Caco-2 (cell line): ENCODE measurements around the gene TSHR. TPM values are rescaled to one million over a fixed set of nuclear protein-coding genes. Genes with fewer than 3 reads are reported as not detected.

Experiments
- BruUV-seq: library from RNA; stranded (reverse); fragments of 400-500 nt; replicated peaks from 2 replicates; lab custom pipeline; 2021; lab: Mats Ljungman, UMichigan
- CTCF ChIA-PET: fragments of 300-600 bp; sonication (Branson Sonifier 250); formaldehyde crosslinking; loops from one replicate; lab custom pipeline; 2022; ENCODE audit warnings: antibody characterized with exemption; lab: Charles Lee
- POLR2A ChIA-PET: fragments of 300-600 bp; sonication (Branson Sonifier 250); formaldehyde crosslinking; loops from one replicate; lab custom pipeline; 2022; ENCODE audit warnings: antibody characterized with exemption; lab: Charles Lee
- DNase-seq, 2 experiments: peaks; one replicate each; pipeline versions ENCODE4 v3.0.0 to v3.0.0-alpha.2; 2020 to 2022
- H3K27me3 ChIP-seq: replicated peaks from 2 replicates; pipeline ENCODE4 v1.6.0; 2011; ENCODE audit warnings: low read length; ENCODE audit not compliant: control insufficient read depth, insufficient read depth
- H3K36me3 ChIP-seq: 2 replicates; pipeline ENCODE4 v1.5.1; 2011; ENCODE audit warnings: low read length; ENCODE audit not compliant: control insufficient read depth, insufficient read depth
- H3K4me1 ChIP-seq: fragments of 250-450 bp; sonication (Bioruptor Pico); 2 replicates; pipeline ENCODE4 v1.5.1; 2020; ENCODE audit warnings: mild to moderate bottlenecking
- H3K4me3 ChIP-seq: 2 replicates; pipeline ENCODE4 v1.5.1; 2011; ENCODE audit warnings: low read depth, mild to moderate bottlenecking, control low read depth, low read length
- H3K9me3 ChIP-seq: fragments of 250-450 bp; sonication (Bioruptor Pico); 2 replicates; pipeline ENCODE4 v1.5.1; 2020; ENCODE audit warnings: mild to moderate bottlenecking, moderate library complexity
- H3K27ac Mint-ChIP-seq: one replicate; pipeline ENCODE4 v1.8.0; 2022; ENCODE audit warnings: mixed read lengths; ENCODE audit not compliant: unreplicated experiment
- H3K27me3 Mint-ChIP-seq: one replicate; pipeline ENCODE4 v1.8.0; 2022; ENCODE audit warnings: mixed read lengths; ENCODE audit not compliant: insufficient read depth, unreplicated experiment
- H3K36me3 Mint-ChIP-seq: one replicate; pipeline ENCODE4 v1.8.0; 2022; ENCODE audit warnings: mild to moderate bottlenecking, mixed read lengths; ENCODE audit not compliant: insufficient read depth, unreplicated experiment
- H3K4me1 Mint-ChIP-seq: one replicate; pipeline ENCODE4 v1.8.0; 2022; ENCODE audit warnings: low read depth, mixed read lengths; ENCODE audit not compliant: unreplicated experiment
- H3K4me3 Mint-ChIP-seq: one replicate; pipeline ENCODE4 v1.8.0; 2022; ENCODE audit warnings: mild to moderate bottlenecking, moderate library complexity, mixed read lengths; ENCODE audit not compliant: unreplicated experiment
- H3K9me3 Mint-ChIP-seq: one replicate; pipeline ENCODE4 v1.8.0; 2022; ENCODE audit warnings: mixed read lengths; ENCODE audit not compliant: unreplicated experiment
- intact Hi-C: fragments of 100-400 bp; cut with micrococcal nuclease; formaldehyde crosslinking; loops from one replicate; pipeline ENCODE4 v1.10.0; 2022; ENCODE audit not compliant: unreplicated experiment
- total RNA-seq: library from RNA; stranded (reverse); gene quantifications from 2 replicates; pipeline ENCODE4 v1.2.3, GENCODE V29; 2022
- TF ChIP-seq, protein P1 (sequence below), 2 experiments: fragments of 200-600 bp in 1 of 2; IDR thresholded peaks; 1 replicate in 1 of 2; 2 replicates in 1 of 2; pipeline versions ENCODE4 v1.5.1 to v1.8.0; 2011 to 2022; ENCODE audit warnings: antibody characterized with exemption in 1 of 2, control low read depth in 1 of 2, inconsistent platforms in 1 of 2, low read depth in 1 of 2, low read length in 1 of 2, mild to moderate bottlenecking in 1 of 2, moderate library complexity in 1 of 2; ENCODE audit not compliant: insufficient read depth in 1 of 2, severe bottlenecking in 1 of 2, unreplicated experiment in 1 of 2

TSHR gene
- total RNA-seq, 1 experiment from 2014 or later, result not detected

DNA sequence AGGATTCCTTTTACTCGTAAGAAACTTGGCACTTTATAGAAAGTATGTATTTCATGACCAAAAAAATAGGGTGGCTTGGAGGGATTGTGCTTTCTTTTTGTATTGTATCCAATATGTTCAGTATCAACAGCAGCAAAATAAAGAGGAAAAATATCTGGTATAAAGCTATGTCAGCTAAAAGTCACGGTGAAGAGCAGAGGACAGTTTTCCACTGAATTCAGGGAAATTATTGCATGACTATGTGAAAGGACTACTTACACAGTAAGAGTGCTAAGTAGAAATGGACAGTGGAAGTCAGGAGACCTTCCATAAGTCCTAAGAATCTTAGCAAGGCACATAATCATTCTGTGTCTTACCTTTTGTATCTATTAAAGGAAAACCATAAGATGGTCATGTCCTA is 19.3 kb downstream of the TSHR start:
- no peak for DNase-seq
- no TSS peak for BruUV-seq
- intact Hi-C loops, result no loop called here
- no peak overlapping the region for H3K27ac Mint-ChIP-seq
- no peaks in the 10 kb centered on the region for H3K27me3 Mint-ChIP-seq
- ChIA-PET CTCF (interaction anchor here (1.3 kb wide), 1 partner anchor 13 kb away, joined by 4 read pairs; no protein-coding TSS in a partner anchor), POLR2A (no interaction called here)
- TF ChIP-seq, protein P1, sequence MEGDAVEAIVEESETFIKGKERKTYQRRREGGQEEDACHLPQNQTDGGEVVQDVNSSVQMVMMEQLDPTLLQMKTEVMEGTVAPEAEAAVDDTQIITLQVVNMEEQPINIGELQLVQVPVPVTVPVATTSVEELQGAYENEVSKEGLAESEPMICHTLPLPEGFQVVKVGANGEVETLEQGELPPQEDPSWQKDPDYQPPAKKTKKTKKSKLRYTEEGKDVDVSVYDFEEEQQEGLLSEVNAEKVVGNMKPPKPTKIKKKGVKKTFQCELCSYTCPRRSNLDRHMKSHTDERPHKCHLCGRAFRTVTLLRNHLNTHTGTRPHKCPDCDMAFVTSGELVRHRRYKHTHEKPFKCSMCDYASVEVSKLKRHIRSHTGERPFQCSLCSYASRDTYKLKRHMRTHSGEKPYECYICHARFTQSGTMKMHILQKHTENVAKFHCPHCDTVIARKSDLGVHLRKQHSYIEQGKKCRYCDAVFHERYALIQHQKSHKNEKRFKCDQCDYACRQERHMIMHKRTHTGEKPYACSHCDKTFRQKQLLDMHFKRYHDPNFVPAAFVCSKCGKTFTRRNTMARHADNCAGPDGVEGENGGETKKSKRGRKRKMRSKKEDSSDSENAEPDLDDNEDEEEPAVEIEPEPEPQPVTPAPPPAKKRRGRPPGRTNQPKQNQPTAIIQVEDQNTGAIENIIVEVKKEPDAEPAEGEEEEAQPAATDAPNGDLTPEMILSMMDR (IDR thresholded peaks at IDR 0.05; ENCODE audit: insufficient read depth in 1 of 2, low read depth in 1 of 2, low read length in 1 of 2, severe bottlenecking in 1 of 2, unreplicated experiment in 1 of 2), result no peak
- H3K4me1 ChIP-seq, result no peaks in the 10 kb centered on the region
- no peaks in the 10 kb centered on the region for H3K9me3 ChIP-seq
- H3K27me3 ChIP-seq, result no peaks in the 10 kb centered on the region
- no peaks in the 10 kb centered on the region for H3K9me3 Mint-ChIP-seq
- H3K4me3 ChIP-seq, result no peak overlapping the region
- no peaks in the 10 kb centered on the region for H3K36me3 ChIP-seq
- H3K4me3 Mint-ChIP-seq, result no peak overlapping the region
- peaks cover 16% of the 10 kb centered on the region for H3K4me1 Mint-ChIP-seq
- H3K36me3 Mint-ChIP-seq, result no peaks in the 10 kb centered on the region

DNA sequence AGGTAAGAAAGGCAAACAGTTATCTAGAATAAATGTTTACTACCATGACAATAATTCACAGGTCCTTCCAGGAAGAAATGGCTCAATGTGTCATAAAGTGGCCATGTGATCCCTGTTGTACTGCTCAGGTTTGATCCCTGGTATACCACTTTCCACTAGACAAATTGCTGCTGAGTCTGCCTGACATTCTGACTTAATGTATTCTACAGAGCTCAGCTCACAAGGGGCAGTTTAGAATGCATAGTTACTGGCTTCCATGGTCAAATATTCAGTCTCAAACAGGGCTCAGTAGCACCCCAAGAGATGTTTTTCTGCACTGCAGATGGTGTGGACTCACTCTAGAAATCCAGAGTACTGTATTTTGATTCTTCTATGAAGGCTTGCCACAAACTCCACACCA is 21.8 kb downstream of the TSHR start:
- no peaks in the 10 kb centered on the region for H3K9me3 ChIP-seq
- Mint-ChIP-seq H3K9me3 (no peaks in the 10 kb centered on the region), H3K4me3 (no peak overlapping the region), H3K4me1 (peaks cover 16% of the 10 kb centered on the region), H3K27me3 (no peaks in the 10 kb centered on the region), H3K36me3 (no peaks in the 10 kb centered on the region), H3K27ac (no peak overlapping the region)
- intact Hi-C loops, result no loop called here
- H3K27me3 ChIP-seq, result no peaks in the 10 kb centered on the region; the same call in 1 of the 2 replicates
- DNase-seq, result no peak
- H3K4me1 ChIP-seq, result no peaks in the 10 kb centered on the region
- CTCF ChIA-PET, result interaction anchor here (2.3 kb wide), 1 partner anchor 10 kb away, joined by 11 read pairs; no protein-coding TSS in a partner anchor
- H3K4me3 ChIP-seq, result no peak overlapping the region
- TF ChIP-seq, protein P1 (IDR thresholded peaks at IDR 0.05; ENCODE audit: insufficient read depth in 1 of 2, low read depth in 1 of 2, low read length in 1 of 2, severe bottlenecking in 1 of 2, unreplicated experiment in 1 of 2), result no peak
- no TSS peak for BruUV-seq
- no peaks in the 10 kb centered on the region for H3K36me3 ChIP-seq
- POLR2A ChIA-PET, result interaction anchor here (0.6 kb wide), 1 partner anchor 19 kb away, joined by 5 read pairs; no protein-coding TSS in a partner anchor

DNA sequence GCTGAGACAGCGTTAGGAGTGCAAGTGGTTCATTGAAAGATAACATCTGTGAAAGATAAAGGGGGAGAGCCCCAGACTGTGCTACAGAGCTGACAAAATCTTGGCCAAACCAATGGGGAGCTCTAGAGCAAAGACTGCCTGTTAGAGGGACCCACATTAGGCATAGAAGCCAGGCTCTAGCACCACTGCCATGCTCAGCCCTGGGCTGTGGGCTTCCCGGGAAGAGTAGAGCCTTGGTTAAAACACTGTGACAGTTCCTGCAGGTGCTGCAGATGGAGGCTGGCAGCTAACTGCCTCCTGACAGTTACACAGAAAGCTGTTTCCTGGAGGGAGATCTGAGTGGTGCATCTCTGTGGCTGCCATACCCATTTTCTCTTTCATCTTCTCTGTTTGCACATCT is 23.0 kb downstream of the TSHR start:
- Mint-ChIP-seq H3K9me3 (no peaks in the 10 kb centered on the region), H3K27me3 (no peaks in the 10 kb centered on the region), H3K4me3 (no peak overlapping the region), H3K36me3 (no peaks in the 10 kb centered on the region), H3K27ac (no peak overlapping the region), H3K4me1 (peaks cover 10% of the 10 kb centered on the region)
- TF ChIP-seq, protein P1 (IDR thresholded peaks at IDR 0.05; ENCODE audit: insufficient read depth in 1 of 2, low read depth in 1 of 2, low read length in 1 of 2, severe bottlenecking in 1 of 2, unreplicated experiment in 1 of 2), result no peak
- no peaks in the 10 kb centered on the region for H3K4me1 ChIP-seq
- no peaks in the 10 kb centered on the region for H3K9me3 ChIP-seq
- H3K27me3 ChIP-seq, result no peaks in the 10 kb centered on the region; the same call in 1 of the 2 replicates
- BruUV-seq, result no TSS peak
- no peaks in the 10 kb centered on the region for H3K36me3 ChIP-seq
- no peak overlapping the region for H3K4me3 ChIP-seq
- intact Hi-C loops, result no loop called here
- ChIA-PET CTCF (interaction anchor here (2.3 kb wide), 1 partner anchor 9 kb away, joined by 11 read pairs; no protein-coding TSS in a partner anchor), POLR2A (no interaction called here)
- DNase-seq, result no peak
